ENCODE results near the gene CBARP. TPM values are rescaled to one million over a fixed set of nuclear protein-coding genes. Genes with fewer than 3 reads are reported as not detected.

CBARP gene
- not detected for polyA plus RNA-seq (ENCODE audit: low read depth in 6 of 6)

DNA sequence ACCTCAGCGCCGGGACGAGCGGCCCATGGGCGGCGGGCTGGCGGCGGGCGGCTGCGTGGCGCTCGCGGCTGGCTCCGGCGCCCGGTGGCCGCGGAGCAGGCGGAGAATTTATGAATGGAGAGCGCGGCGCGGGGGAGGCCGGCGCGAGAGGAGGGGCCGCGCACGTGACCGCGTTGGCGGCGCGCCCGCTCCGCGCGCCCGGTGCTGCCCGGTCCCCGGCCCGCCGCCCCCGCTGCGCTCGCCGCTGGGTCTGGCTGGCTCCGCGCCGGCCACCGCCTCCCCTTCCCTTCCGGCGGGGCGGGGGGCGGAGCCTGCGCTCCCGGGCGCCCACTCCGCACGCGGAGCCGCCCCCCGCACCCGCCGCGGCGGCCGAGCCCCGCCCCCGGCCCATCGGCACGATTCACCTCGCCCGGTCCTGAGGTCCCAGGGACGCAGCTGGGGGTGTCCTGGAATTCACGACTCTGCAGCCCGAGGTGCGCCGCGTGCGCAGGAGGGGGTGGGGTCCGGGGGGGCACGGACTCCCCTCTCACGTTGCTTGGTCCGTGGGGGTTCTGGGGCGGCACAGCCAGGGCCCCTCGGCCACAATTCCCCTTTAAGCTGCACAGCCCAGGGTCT is at the start of gene CBARP:
TSS of gene CBARP (minus strand) at position 252 of the 615 bp plus-strand sequence. CDS start 1,905 bp downstream, outside the sequence.
- peak within 1 kb of the TSS; percentile 76 to 96 (median 94) for H3K27ac Mint-ChIP-seq

GRCh38 chr19:1286487-1287353 is 48.9 kb upstream of the CBARP start:
- peak overlapping the region in 1 of 6 donors; percentile 54 for H3K27ac Mint-ChIP-seq
- ATAC-seq (ENCODE audit: low read depth in 2 of 2): no peak
- H3K36me3 Mint-ChIP-seq: no peaks in the 10 kb centered on the region
- H3K9me3 Mint-ChIP-seq: no peaks in the 10 kb centered on the region
- peaks cover 16 to 62% (median 33%) of the 10 kb centered on the region in 3 donors for H3K27me3 Mint-ChIP-seq
- no peak for DNase-seq
- H3K4me3 Mint-ChIP-seq: peak overlapping the region in 6 of 8 donors; percentile 35 to 82 (median 72)
- H3K4me1 Mint-ChIP-seq: peaks cover 7 to 14% (median 9%) of the 10 kb centered on the region in 3 donors

More for the DNA sequence above, at the start of gene CBARP:
- no peak for DNase-seq
- Mint-ChIP-seq H3K36me3 (no peaks in the 10 kb centered on the region), H3K27me3 (peaks cover 5 to 11% (median 9%) of the 10 kb centered on the region in 3 donors), H3K4me3 (peak within 1 kb of the TSS; percentile 79 to 92 (median 85)), H3K4me1 (peaks cover 17 to 31% (median 27%) of the 10 kb centered on the region in 3 donors), H3K9me3 (no peaks in the 10 kb centered on the region)
- no peak for ATAC-seq (ENCODE audit: low read depth in 2 of 2)

DNA sequence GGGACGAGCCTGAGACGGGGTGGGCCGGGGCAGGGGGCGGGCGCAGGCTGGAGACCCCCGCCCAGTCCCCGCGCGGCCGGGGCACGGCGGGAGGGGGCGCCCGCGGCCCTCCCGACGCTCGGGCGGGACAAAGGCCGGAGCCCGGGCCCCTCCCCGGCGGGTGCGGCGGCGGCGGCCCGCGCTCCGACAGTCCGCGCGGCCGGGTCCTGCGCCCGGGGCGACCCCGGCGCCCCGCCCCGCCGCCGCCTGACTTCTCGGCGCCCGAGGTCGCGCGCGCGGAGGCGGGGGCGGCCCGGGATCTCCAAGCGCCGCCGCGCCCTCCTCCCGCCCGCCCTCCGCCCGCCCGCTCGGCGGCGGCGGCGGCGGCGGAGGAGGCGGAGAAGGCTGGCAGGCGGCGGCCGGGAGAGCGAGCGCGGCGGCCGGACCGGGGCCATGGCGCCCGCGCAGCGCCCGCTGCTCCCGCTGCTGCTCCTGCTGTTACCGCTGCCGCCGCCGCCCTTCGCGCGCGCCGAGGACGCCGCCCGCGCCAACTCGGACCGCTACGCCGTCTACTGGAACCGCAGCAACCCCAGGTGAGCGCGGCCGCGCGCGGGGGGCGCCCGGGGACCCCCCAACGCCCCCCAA is 48.0 kb upstream of the CBARP start, which contains the start of gene EFNA2:
TSS of gene EFNA2 (plus strand) at position 137 of the 624 bp plus-strand sequence. CDS start at position 433, 296 bp downstream.
- H3K4me3 Mint-ChIP-seq: peak within 1 kb of the TSS; percentile 4 to 82 (median 72)
- peaks cover 16 to 64% (median 33%) of the 10 kb centered on the region in 3 donors for H3K27me3 Mint-ChIP-seq
- peak within 1 kb of the TSS in 2 of 6 donors; percentile 15 to 54 for H3K27ac Mint-ChIP-seq
- no peaks in the 10 kb centered on the region for H3K36me3 Mint-ChIP-seq
- no peak for DNase-seq
- H3K4me1 Mint-ChIP-seq: peaks cover 11 to 17% (median 11%) of the 10 kb centered on the region in 3 donors
- peak; percentile 11 to 23 for ATAC-seq (ENCODE audit: low read depth in 2 of 2)
- H3K9me3 Mint-ChIP-seq: no peaks in the 10 kb centered on the region

GRCh38 chr19:1284979-1285736 is 47.4 kb upstream of the CBARP start:
- Mint-ChIP-seq H3K27ac (peak overlapping the region in 1 of 6 donors; percentile 15), H3K36me3 (no peaks in the 10 kb centered on the region)
- ATAC-seq (ENCODE audit: low read depth in 2 of 2): no peak

DNA sequence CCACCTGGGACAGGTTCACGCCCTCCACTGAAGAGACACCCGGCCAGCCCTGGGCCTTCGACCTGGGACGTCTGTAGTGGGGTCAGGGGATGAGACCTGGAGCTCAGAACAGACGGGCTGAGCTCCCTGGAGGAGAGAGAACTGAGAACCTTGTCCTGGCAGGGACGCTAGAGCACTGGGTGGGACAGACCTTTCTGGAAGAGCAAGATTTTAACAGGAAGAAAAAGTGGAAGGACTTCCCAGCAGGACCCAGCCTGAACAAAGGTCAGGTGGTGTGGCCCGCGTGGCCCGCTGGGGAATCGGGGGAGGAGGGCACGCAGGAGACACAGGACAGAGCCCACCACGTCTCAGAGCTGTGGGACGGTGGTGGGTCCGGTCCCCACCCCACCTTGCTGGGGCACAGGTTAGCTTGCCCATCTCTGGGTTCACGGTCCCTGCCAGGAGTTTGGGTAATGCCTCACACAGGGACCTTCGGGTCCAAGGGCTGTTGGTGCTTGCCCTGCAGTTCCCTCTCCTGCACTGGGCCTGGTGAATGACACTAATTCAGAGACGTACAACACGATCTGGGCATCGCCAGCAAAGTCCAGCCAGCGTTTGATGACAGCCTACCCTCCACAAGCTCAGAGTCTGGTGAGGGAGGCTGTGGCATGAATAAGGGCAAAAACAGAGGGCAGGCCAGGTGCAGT is 46.6 kb upstream of the CBARP start:
- H3K27ac Mint-ChIP-seq: no peak overlapping the region
- no peaks in the 10 kb centered on the region for H3K9me3 Mint-ChIP-seq
- peak overlapping the region in 7 of 8 donors; percentile 4 to 82 (median 68) for H3K4me3 Mint-ChIP-seq
- H3K4me1 Mint-ChIP-seq: peaks cover 14 to 28% (median 21%) of the 10 kb centered on the region in 3 donors
- H3K36me3 Mint-ChIP-seq: no peaks in the 10 kb centered on the region
- H3K27me3 Mint-ChIP-seq: peaks cover 16 to 56% (median 27%) of the 10 kb centered on the region in 3 donors
- no peak for DNase-seq
- no peak for ATAC-seq (ENCODE audit: low read depth in 2 of 2)

More at GRCh38 chr19:1284979-1285736, 47.4 kb upstream of the CBARP start:
- H3K9me3 Mint-ChIP-seq: no peaks in the 10 kb centered on the region
- peak overlapping the region; percentile 4 to 75 (median 64) for H3K4me3 Mint-ChIP-seq
- H3K27me3 Mint-ChIP-seq: peaks cover 16 to 63% (median 33%) of the 10 kb centered on the region in 3 donors
- no peak for DNase-seq
- peaks cover 11 to 21% (median 13%) of the 10 kb centered on the region in 3 donors for H3K4me1 Mint-ChIP-seq

DNA sequence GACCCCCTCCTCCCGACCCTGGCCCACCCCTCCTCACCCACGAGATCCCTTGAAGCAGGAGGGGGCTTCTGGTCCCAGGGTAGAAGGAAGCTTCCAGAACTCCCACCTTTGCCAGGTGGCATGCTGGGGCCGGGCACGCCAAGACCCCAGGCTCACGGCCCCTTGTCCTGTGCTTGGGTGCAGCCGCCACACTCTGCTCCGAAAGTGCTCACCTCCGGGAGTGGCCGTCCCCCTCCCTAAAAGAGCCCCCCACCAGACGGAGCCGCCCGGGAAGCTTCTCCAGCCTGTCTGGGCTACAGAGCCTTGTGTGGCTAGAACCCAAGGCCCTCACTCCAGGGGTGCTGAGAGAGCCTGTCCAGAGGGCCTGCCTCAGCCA is 46.1 kb upstream of the CBARP start:
- no peaks in the 10 kb centered on the region for H3K36me3 Mint-ChIP-seq
- H3K4me3 Mint-ChIP-seq: peak overlapping the region in 5 of 8 donors; percentile 29 to 82 (median 61)
- peaks cover 14 to 28% (median 26%) of the 10 kb centered on the region in 3 donors for H3K4me1 Mint-ChIP-seq
- no peak for DNase-seq
- H3K9me3 Mint-ChIP-seq: no peaks in the 10 kb centered on the region
- H3K27ac Mint-ChIP-seq: no peak overlapping the region
- ATAC-seq (ENCODE audit: low read depth in 2 of 2): no peak
- peaks cover 12 to 50% (median 22%) of the 10 kb centered on the region in 3 donors for H3K27me3 Mint-ChIP-seq

- Mint-ChIP-seq H3K4me3 (peak overlapping the region in 1 of 8 donors; percentile 51), H3K27me3 (peaks cover 11 to 46% (median 21%) of the 10 kb centered on the region in 3 donors), H3K36me3 (no peaks in the 10 kb centered on the region), H3K27ac (no peak overlapping the region), H3K4me1 (peaks cover 14 to 28% (median 28%) of the 10 kb centered on the region in 3 donors), H3K9me3 (no peaks in the 10 kb centered on the region)
- DNase-seq (no peak), ATAC-seq (ENCODE audit: low read depth in 2 of 2) (no peak)
Measured at GRCh38 chr19:1283207-1283916, 45.6 kb upstream of the CBARP start.

DNA sequence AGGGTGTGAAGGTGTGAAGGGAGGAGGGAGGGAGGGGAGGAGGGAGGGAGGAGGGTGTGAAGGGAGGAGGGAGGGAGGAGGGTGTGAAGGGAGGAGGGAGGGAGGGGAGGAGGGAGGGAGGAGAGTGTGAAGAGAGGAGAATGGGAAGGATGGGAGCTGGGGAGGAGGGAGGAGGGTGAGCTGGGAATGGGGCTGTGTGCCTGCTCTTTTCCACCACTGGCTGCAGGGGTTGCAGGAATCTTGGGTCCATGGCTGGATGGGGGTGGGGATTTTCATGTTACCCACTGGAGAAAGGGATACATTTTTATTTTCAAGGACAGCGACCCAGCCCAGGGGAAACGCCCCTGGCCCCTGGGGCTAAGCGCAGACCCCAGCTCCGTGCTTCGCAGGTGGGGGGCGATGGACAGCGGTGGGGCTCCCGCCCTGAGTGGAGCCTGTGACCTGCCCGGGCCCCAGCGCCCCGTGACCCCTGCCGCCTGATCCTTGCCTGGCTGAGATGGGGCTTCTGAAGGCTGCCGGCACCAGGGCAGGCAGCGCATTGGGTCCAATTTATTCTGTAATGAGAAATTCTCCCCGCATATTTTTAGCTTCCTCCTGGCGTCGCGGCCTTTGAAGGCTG is 44.9 kb upstream of the CBARP start:
- peaks cover 20 to 34% (median 28%) of the 10 kb centered on the region in 3 donors for H3K4me1 Mint-ChIP-seq
- H3K27me3 Mint-ChIP-seq: peaks cover 11 to 40% (median 21%) of the 10 kb centered on the region in 3 donors
- no peaks in the 10 kb centered on the region for H3K36me3 Mint-ChIP-seq
- H3K27ac Mint-ChIP-seq: no peak overlapping the region
- no peaks in the 10 kb centered on the region for H3K9me3 Mint-ChIP-seq
- no peak overlapping the region for H3K4me3 Mint-ChIP-seq
- no peak for ATAC-seq (ENCODE audit: low read depth in 2 of 2)
- DNase-seq: no peak

DNA sequence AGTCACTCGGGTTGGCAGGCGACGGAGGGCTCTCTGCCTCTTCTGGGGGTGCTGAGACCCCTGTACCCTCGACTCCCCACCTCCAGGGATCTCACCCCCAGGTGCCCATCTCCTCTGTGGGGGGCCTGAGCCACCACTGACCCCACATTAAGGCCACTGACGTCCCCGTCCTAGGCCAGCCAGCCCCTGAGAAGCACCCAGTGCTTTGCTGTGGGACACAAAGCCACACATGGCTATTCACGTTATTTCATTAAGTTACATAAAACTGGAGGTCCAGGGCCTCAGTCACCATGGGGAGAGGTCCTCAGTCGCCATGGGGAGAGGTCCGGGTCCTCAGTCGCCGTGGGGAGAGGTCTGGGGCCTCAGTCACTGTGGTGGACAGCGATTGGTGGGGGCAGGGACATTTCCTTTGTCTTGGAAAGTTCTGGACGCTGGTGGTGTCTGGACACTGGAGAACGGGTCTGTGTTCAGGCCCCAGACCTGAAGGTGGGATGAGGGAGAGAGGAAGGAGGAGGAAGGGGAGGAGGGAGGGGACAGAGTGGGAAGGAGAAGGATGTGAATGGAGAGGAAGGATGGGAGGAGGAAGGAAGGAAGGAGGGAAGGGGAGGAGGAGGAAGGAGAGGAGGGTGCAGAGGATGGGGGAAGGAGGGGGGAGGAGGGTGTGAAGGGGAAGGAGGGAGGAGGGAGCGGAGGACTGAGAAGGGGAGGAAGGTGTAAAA is 43.9 kb upstream of the CBARP start:
- Mint-ChIP-seq H3K4me1 (peaks cover 23 to 37% (median 31%) of the 10 kb centered on the region in 3 donors), H3K27me3 (peaks cover 11 to 33% (median 20%) of the 10 kb centered on the region in 3 donors), H3K36me3 (no peaks in the 10 kb centered on the region), H3K9me3 (no peaks in the 10 kb centered on the region), H3K4me3 (no peak overlapping the region), H3K27ac (peak overlapping the region in 1 of 6 donors; percentile 28)
- DNase-seq: no peak
- ATAC-seq (ENCODE audit: low read depth in 2 of 2): no peak

GRCh38 chr19:1280636-1281568 is 43.1 kb upstream of the CBARP start:
- Mint-ChIP-seq H3K9me3 (no peaks in the 10 kb centered on the region), H3K4me3 (no peak overlapping the region), H3K36me3 (no peaks in the 10 kb centered on the region), H3K27ac (peak overlapping the region in 1 of 6 donors; percentile 49), H3K27me3 (peaks cover 11 to 28% (median 14%) of the 10 kb centered on the region in 3 donors), H3K4me1 (peaks cover 28 to 41% (median 30%) of the 10 kb centered on the region in 3 donors)
- no peak for DNase-seq
- ATAC-seq (ENCODE audit: low read depth in 2 of 2): no peak

All from naive B cell (primary cell).